HepG2 (cell line): ENCODE results near the gene DISP1. TPM values are rescaled to one million over a fixed set of nuclear protein-coding genes. Genes with fewer than 3 reads are reported as not detected.
A peak's percentile ranks its signal among the peaks of the same experiment; 100 is the strongest.

Experiments
- ATF1 ChIP-seq: IDR thresholded peaks from 2 replicates; pipeline ENCODE4 v1.6.1; 2016; ENCODE audit warnings: mild to moderate bottlenecking, control low read depth
- BHLHE40 ChIP-seq: IDR thresholded peaks from 2 replicates; pipeline ENCODE4 v1.6.1; 2011; ENCODE audit warnings: low read length, improper control_type of control experiment
- CEBPG ChIP-seq: IDR thresholded peaks from 2 replicates; pipeline ENCODE4 v1.6.1; 2016
- GFI1 ChIP-seq: sonication (generic); formaldehyde crosslinking; IDR thresholded peaks from 2 replicates; pipeline ENCODE4 v1.5.0; 2020; ENCODE audit warnings: missing genetic modification reagents, mild to moderate bottlenecking, borderline replicate concordance
- JARID2 ChIP-seq: sonication (generic); formaldehyde crosslinking; IDR thresholded peaks from 2 replicates; pipeline ENCODE4 v1.8.1; 2023; ENCODE audit warnings: missing genetic modification reagents, inconsistent platforms; ENCODE audit not compliant: insufficient replicate concordance
- KLF9 ChIP-seq: IDR thresholded peaks from 2 replicates; pipeline ENCODE4 v1.6.1; 2016; ENCODE audit warnings: low read depth
- NR2C2 ChIP-seq: sonication (generic); formaldehyde crosslinking; IDR thresholded peaks from 2 replicates; pipeline ENCODE4 v1.4.0; 2020; ENCODE audit warnings: missing genetic modification reagents, mild to moderate bottlenecking, moderate library complexity, borderline replicate concordance
- NR2F6 ChIP-seq, 2 experiments: IDR thresholded peaks; 2 replicates each; pipeline ENCODE4 v1.6.1; 2016; ENCODE audit warnings: antibody characterized with exemption in 1 of 2, mild to moderate bottlenecking in 1 of 2
- PHF20 ChIP-seq: sonication (generic); formaldehyde crosslinking; IDR thresholded peaks from 2 replicates; pipeline ENCODE4 v1.5.0; 2020; ENCODE audit warnings: mild to moderate bottlenecking, missing genetic modification reagents
- RXRA ChIP-seq: sonication (generic); formaldehyde crosslinking; IDR thresholded peaks from 2 replicates; pipeline ENCODE4 v1.5.1; 2020; ENCODE audit warnings: missing genetic modification reagents
- SRSF1 ChIP-seq: fragments of 200-400 bp; formaldehyde crosslinking; optimal IDR thresholded peaks from 2 replicates; pipeline ENCODE3; 2017; ENCODE audit warnings: mild to moderate bottlenecking, low read depth, low read length, moderate library complexity
- ZMYM2 ChIP-seq: sonication (generic); formaldehyde crosslinking; IDR thresholded peaks from 2 replicates; pipeline ENCODE4 v1.8.0; 2022; ENCODE audit warnings: mild to moderate bottlenecking, missing genetic modification reagents
- ZNF451 ChIP-seq: sonication (generic); formaldehyde crosslinking; IDR thresholded peaks from 2 replicates; pipeline ENCODE4 v1.5.0; 2020; ENCODE audit warnings: mild to moderate bottlenecking, missing genetic modification reagents
- ZNF549 ChIP-seq: sonication (generic); formaldehyde crosslinking; IDR thresholded peaks from 2 replicates; pipeline ENCODE4 v1.5.0; 2020; ENCODE audit warnings: missing genetic modification reagents
- ZNF564 ChIP-seq: sonication (generic); formaldehyde crosslinking; IDR thresholded peaks from 2 replicates; pipeline ENCODE4 v1.8.1; 2023; ENCODE audit warnings: mild to moderate bottlenecking, missing genetic modification reagents
- ZNF879 ChIP-seq: sonication (generic); formaldehyde crosslinking; IDR thresholded peaks from 2 replicates; pipeline ENCODE4 v1.8.1; 2023; ENCODE audit warnings: missing genetic modification reagents
- polyA plus RNA-seq, 8 experiments: library from polyadenylated mRNA; depleted of rRNA in 3 of 8; stranded (reverse) in 7 of 8; unstranded in 1 of 8; fragments of >200 nt; fragmentation: Illumina TruSeq in 4 of 8; extraction: Trizol in 4 of 8; gene quantifications; 2 replicates each; pipeline versions ENCODE4 v1.2.1 to v1.2.3, GENCODE V29; 2011 to 2016; ENCODE audit warnings: low read depth in 4 of 8, missing spikeins in 1 of 8, mixed read lengths in 1 of 8; ENCODE audit not compliant: insufficient read depth in 1 of 8
- total RNA-seq, 5 experiments: library from RNA; depleted of rRNA; stranded (reverse); fragments of >200 nt; fragmentation: Illumina TruSeq; extraction: Trizol; gene quantifications; 2 replicates each; pipeline ENCODE4 v1.2.3, GENCODE V29; 2016; ENCODE audit warnings: low read depth in 1 of 5
- TF ChIP-seq, protein P1 (sequence below): sonication (generic); formaldehyde crosslinking; IDR thresholded peaks from 2 replicates; pipeline ENCODE4 v1.5.0; 2020; ENCODE audit warnings: missing genetic modification reagents
- TF ChIP-seq, protein P2 (sequence below): sonication (generic); formaldehyde crosslinking; IDR thresholded peaks from 2 replicates; pipeline ENCODE4 v1.4.0; 2020; ENCODE audit warnings: missing genetic modification reagents
- TF ChIP-seq, protein P3 (sequence below): sonication (generic); IDR thresholded peaks from 2 replicates; pipeline ENCODE4 v1.6.1; 2016; ENCODE audit warnings: low read depth, borderline replicate concordance
- TF ChIP-seq, protein P4 (sequence below): sonication (generic); formaldehyde crosslinking; conservative IDR thresholded peaks from 2 replicates; pipeline ENCODE4 v1.8.0; 2022; ENCODE audit warnings: mild to moderate bottlenecking, moderate library complexity, missing genetic modification reagents

Gene DISP1
- total and polyA plus RNA-seq, 2 of the 13 experiments (the other 11 are each of a cell fraction or from before 2014, with no cell fraction given), result 1.9 to 2.0 TPM

DNA sequence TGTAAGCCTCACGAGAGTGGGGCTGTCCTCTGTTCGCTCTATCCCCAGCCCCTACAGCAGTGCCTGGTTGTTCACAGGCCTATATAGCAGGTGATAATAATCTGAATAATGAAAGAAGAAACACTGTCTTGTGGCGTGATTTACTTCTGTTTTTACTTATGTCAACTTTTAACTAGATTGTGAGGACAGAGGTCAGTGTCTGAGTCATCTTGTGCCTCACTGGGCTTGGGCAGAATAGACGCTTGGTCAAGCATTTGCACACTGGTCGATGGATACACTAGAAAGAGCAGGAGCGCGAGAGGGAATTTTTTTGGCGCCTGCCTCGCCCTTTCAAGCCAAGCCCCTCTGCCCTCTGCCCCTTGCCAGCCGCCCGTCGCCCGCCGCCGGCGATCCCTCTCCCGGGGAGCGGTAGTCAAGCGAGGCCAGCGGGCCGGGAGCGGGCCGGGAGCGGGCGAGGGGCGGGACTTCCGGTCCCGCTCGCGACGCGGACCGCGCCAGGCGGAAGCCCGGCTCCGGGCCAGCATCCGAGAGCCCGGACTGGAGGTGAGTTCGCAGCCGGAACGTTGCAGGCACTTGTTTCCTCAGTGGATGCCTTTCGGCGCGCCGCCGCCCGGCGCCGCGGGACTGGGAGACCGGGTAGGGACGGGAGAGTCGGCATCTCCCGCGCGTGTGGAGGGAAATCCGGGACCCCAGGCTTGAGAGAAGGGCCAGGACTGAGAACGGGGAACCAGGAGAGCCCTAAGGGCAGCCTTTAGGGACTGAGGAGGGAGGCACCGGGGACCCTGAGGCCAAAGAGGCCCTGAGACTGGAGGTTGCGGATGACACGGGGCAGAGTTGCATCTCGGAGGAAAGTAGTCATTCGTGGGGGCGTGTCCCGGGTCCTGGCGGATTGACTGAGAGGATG is at the start of gene DISP1 (continued):
- TF ChIP-seq, protein P1, sequence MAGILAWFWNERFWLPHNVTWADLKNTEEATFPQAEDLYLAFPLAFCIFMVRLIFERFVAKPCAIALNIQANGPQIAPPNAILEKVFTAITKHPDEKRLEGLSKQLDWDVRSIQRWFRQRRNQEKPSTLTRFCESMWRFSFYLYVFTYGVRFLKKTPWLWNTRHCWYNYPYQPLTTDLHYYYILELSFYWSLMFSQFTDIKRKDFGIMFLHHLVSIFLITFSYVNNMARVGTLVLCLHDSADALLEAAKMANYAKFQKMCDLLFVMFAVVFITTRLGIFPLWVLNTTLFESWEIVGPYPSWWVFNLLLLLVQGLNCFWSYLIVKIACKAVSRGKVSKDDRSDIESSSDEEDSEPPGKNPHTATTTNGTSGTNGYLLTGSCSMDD (CRISPR knock-in tag), result no peak
- no peak for TF ChIP-seq SRSF1
- TF ChIP-seq RXRA (CRISPR knock-in tag), result peak; percentile 31; the same call in 1 of the 2 replicates
- no peak for TF ChIP-seq BHLHE40
- peak; percentile 81 for TF ChIP-seq PHF20 (CRISPR knock-in tag)
- TF ChIP-seq JARID2 (CRISPR knock-in tag), result no peak
- TF ChIP-seq NR2C2, result 0 out of 2 replicates have a peak, but pooled peaks have one; percentile 43
- TF ChIP-seq, protein P2, sequence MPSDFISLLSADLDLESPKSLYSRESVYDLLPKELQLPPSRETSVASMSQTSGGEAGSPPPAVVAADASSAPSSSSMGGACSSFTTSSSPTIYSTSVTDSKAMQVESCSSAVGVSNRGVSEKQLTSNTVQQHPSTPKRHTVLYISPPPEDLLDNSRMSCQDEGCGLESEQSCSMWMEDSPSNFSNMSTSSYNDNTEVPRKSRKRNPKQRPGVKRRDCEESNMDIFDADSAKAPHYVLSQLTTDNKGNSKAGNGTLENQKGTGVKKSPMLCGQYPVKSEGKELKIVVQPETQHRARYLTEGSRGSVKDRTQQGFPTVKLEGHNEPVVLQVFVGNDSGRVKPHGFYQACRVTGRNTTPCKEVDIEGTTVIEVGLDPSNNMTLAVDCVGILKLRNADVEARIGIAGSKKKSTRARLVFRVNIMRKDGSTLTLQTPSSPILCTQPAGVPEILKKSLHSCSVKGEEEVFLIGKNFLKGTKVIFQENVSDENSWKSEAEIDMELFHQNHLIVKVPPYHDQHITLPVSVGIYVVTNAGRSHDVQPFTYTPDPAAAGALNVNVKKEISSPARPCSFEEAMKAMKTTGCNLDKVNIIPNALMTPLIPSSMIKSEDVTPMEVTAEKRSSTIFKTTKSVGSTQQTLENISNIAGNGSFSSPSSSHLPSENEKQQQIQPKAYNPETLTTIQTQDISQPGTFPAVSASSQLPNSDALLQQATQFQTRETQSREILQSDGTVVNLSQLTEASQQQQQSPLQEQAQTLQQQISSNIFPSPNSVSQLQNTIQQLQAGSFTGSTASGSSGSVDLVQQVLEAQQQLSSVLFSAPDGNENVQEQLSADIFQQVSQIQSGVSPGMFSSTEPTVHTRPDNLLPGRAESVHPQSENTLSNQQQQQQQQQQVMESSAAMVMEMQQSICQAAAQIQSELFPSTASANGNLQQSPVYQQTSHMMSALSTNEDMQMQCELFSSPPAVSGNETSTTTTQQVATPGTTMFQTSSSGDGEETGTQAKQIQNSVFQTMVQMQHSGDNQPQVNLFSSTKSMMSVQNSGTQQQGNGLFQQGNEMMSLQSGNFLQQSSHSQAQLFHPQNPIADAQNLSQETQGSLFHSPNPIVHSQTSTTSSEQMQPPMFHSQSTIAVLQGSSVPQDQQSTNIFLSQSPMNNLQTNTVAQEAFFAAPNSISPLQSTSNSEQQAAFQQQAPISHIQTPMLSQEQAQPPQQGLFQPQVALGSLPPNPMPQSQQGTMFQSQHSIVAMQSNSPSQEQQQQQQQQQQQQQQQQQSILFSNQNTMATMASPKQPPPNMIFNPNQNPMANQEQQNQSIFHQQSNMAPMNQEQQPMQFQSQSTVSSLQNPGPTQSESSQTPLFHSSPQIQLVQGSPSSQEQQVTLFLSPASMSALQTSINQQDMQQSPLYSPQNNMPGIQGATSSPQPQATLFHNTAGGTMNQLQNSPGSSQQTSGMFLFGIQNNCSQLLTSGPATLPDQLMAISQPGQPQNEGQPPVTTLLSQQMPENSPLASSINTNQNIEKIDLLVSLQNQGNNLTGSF, result no peak
- TF ChIP-seq KLF9 (CRISPR knock-in tag), result no peak
- no peak for TF ChIP-seq ZNF549
- no peak for TF ChIP-seq ATF1 (CRISPR knock-in tag)
- no peak for TF ChIP-seq ZNF564 (CRISPR knock-in tag)
- TF ChIP-seq, protein P3, sequence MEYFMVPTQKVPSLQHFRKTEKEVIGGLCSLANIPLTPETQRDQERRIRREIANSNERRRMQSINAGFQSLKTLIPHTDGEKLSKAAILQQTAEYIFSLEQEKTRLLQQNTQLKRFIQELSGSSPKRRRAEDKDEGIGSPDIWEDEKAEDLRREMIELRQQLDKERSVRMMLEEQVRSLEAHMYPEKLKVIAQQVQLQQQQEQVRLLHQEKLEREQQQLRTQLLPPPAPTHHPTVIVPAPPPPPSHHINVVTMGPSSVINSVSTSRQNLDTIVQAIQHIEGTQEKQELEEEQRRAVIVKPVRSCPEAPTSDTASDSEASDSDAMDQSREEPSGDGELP, result no peak
- TF ChIP-seq ZNF879 (CRISPR knock-in tag), result no peak
- no peak for TF ChIP-seq ZMYM2
- TF ChIP-seq, protein P4, sequence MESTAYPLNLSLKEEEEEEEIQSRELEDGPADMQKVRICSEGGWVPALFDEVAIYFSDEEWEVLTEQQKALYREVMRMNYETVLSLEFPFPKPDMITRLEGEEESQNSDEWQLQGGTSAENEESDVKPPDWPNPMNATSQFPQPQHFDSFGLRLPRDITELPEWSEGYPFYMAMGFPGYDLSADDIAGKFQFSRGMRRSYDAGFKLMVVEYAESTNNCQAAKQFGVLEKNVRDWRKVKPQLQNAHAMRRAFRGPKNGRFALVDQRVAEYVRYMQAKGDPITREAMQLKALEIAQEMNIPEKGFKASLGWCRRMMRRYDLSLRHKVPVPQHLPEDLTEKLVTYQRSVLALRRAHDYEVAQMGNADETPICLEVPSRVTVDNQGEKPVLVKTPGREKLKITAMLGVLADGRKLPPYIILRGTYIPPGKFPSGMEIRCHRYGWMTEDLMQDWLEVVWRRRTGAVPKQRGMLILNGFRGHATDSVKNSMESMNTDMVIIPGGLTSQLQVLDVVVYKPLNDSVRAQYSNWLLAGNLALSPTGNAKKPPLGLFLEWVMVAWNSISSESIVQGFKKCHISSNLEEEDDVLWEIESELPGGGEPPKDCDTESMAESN (CRISPR knock-in tag), result peak; percentile 70; the same call in 1 of the 2 replicates
- 0 out of 2 replicates have a peak, but pooled peaks have one; percentile 5 for TF ChIP-seq GFI1 (CRISPR knock-in tag)
- TF ChIP-seq CEBPG (CRISPR knock-in tag), result no peak
- TF ChIP-seq NR2F6 (IDR thresholded peaks at IDR 0.05), result 0 out of 2 replicates have a peak, but pooled peaks have one; percentile 4
- TF ChIP-seq NR2F6 (CRISPR knock-in tag; IDR thresholded peaks at IDR 0.05), result no peak
- TF ChIP-seq ZNF451, result no peak
